ENCODE data around the gene BANF2.
"Not testable (repeated sequence)": the region's sequence is repeated elsewhere in the genome, so short reads cannot be mapped to it uniquely, and the experiment has no call there.

The BANF2 gene

GRCh38 chr20:17767624-17768023 is 67.9 kb downstream of the BANF2 start:
- DNase-seq: no peak

DNA sequence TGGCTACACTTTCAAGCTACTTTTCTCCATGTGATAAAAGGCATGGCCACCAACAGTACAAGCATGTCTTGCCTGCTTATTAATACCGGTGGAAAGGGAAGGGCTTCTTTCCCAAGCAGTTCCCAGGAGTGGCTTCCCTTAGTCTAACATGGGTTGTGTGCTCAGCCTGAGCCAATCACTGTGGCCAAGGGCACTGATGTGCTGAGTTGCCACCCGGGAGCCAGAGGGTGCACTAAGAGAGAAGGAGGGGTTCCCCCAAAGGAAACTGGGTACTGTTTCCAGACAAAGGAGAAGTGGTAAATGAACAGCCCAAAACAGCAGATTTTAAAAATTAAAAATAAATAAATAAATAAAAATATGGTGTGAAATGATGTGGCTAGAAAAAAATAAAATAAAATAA is 68.5 kb downstream of the BANF2 start:
- DNase-seq: no peak

- DNase-seq: not testable (repeated sequence)
These were observed 70.0 kb downstream of the BANF2 start for GRCh38 chr20:17769716-17770115.

DNA sequence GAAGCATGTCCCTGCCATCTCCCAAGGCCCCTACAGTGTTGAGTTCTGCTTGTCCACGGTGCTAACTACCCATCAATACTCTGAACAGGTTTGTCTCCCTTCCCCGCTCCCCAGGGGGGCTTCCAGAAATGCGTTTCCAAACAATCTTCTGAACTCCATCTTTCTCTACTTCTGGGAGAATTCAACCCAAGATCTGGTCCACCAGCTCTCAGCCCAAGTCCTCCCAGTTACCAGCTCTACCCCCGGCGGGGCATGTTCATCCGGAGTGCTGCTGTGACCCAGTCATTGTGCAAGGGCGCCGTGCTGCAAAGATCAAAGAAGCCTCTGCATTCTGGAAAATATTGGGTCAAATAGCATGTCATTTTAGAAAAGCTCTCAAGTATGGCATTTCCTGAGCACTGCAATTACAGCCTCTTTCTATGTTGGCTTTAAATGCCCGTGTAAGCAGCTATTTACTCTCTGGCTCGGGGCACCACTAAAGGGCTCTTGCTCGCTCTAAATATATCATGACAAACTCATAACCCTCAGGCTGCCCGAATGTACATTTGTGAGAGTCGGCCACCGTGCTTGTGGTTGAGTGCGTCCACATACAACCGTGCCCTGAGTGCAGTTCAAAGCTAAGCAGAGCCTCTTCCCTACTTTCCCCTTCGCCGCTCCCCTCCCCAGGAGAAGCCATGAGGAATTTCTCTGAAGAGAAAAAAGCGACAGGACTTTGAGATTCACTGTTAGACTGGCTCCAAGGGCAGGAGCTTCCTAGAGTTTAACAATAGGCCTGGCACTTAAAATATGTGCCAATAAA is 71.6 kb downstream of the BANF2 start:
- DNase-seq: no peak

- DNase-seq: no peak
These were observed 72.2 kb downstream of the BANF2 start for GRCh38 chr20:17772005-17772343.

- DNase-seq: no peak
These were observed 73.9 kb downstream of the BANF2 start for GRCh38 chr20:17773619-17774018.

DNA sequence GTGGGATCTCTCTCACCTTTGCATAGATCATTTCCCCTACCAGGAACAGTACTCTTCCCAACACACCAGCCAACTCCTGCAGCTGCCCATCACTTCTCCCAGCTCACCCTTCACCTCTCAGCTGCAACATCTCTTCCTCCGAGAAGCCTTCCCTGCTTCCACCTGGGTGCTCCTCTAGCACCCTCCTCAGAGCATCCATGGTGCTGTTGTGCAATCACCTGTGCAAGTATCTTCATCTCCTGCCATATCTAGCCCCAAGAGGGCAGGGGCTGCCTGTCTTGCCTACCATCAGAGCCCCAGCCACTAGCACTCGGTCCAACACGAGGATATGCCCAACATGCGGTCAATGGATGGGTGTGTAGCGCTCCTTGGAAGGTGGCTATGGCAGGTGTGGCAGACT is 75.8 kb downstream of the BANF2 start:
- DNase-seq: no peak

DNA sequence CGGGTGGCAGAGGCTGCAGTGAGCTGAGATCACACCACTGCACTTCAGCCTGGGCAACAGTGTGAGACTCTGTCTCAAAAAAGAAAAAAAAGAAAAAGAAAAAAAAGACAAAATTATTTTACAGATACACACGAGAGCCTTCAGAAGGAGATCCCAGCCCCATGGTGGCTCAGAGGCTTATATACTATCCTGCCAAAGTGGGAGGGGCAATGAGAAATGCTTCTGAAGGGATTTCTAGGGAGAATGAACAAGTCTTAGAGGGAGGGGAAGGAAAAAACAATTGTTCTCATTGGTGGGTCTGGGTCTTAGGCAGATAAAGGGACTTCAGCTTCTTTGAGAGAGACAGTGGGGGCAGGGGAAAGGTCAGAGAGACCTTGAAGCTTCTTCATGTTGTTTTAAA is 76.8 kb downstream of the BANF2 start:
- DNase-seq: no peak

GRCh38 chr20:17779011-17779410 is 79.2 kb downstream of the BANF2 start:
- not testable (repeated sequence) for DNase-seq

GRCh38 chr20:17782768-17783167 is 83.0 kb downstream of the BANF2 start:
- no peak for DNase-seq

DNA sequence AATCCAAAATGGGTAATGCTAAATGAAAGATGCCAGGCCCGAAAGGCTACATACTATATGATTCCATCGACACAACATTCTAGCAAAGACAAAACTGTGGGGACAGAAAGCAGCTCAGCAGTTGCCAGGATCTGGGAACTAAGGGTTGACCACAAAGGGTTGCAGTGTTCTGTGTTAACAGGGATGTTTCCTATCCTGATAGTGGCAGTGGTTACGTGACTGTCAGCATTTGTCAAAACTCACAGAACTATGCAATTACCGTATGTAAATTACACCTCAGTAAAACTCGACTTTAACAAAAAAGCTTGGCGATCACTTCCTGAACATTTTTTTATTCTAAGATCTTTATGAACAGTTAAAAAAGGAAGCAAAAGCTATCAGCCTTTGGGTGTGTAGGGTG is 83.9 kb downstream of the BANF2 start:
- no peak for DNase-seq

DNA sequence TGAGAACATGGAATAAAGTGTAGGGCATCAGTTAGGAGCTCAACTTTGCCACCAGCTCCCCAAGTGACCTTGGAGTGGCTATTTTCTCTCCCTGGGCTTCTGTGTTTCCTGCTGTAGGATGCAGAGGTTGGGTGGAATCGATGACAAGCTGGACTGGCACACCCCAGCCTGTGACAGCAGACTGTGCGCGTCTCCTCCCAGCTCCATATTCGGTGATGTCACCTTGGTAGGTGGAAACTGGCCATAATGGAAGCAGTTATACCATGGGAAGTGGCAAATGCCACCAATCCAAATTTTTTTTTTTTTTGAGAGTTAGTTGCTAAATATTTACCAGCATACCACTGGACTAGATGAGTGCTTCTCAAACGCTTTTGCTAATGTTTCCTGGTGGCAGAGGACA is 85.2 kb downstream of the BANF2 start:
- no peak for DNase-seq
